ENCODE measurements around the gene TENM4.

- TF ChIP-seq CTCF (IDR thresholded peaks at IDR 0.05) = no peak
- no peak for TF ChIP-seq POLR2A (IDR thresholded peaks at IDR 0.05)
Measured at GRCh38 chr11:78990261-78990660, 450.6 kb downstream of the TENM4 start.

Data from heart left ventricle (tissue), 13 donors.